ENCODE data around the gene CD69.
"Not testable (repeated sequence)": the region's sequence is repeated elsewhere in the genome, so short reads cannot be mapped to it uniquely, and the experiment has no call there.

The CD69 gene

GRCh38 chr12:9719790-9720189 is 40.9 kb downstream of the CD69 start:
- DNase-seq (ENCODE audit: low read depth, low spot score): no peak

- no peak for DNase-seq (ENCODE audit: low read depth, low spot score)
Measured at GRCh38 chr12:9718968-9719367, 41.7 kb downstream of the CD69 start.

DNA sequence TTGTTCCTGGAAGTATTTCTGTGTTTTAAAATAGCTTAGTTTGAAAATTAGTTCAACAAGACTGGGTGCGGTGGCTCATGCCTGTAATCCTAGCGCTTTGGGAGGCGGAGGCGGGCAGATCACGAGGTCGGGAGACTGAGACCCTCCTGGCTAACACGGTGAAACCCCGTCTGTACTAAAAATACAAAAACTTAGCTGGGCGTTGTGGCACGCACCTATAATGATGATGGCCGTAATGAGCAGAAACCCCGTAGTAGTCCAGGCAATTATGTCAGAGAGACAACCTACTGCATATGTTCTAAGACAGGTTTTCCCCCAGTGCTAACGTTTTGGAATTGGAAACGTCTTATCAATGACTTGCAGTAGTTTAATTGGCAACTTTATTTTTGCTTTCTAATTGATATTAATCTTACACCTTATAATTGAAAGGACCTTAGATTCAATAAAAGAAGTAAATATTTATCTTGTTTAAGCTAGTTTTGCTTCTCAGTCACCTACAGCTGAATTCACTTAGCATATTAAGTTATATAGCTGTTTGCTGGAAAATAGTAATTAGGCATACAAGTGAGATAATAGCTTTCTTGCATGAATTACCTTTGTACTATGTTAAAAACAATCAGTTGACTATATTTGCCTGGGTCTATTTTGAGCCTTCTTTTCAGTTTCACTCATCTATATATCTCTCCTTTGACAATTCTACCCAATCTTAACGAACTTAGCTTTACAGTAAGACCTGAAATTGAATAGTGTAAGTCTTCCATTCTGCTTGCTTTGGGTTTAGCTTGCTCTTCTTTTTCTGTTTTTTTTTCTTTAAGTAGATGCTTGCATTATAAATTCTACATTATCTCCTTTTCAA is 43.4 kb downstream of the CD69 start:
- DNase-seq (ENCODE audit: low read depth, low spot score): no peak

DNA sequence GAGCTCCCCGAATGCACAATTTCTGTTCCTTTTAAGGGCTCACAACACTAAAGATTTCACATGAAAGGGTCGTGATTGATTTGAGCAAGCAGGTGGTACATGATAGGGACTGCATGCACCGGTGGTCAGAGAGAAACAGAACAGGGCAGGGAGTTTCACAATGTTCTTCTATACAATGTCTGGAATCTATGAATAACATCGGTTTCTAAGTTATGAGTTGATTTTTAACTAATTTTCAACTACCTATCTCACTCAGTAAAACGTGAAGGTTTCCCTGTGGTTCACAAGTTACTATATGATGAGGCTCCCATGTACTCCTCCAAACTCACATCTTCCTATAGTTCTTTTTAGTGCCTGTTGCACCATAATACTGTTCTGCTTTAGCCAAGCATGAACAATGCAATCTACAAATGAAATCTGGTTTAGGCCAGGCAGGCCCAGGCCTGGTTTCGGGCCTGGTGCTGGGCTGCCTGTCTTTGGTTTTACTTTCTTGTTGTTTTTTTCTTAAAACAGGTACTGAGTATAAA is 47.6 kb downstream of the CD69 start:
- not testable (repeated sequence) for DNase-seq (ENCODE audit: low read depth, low spot score)

DNA sequence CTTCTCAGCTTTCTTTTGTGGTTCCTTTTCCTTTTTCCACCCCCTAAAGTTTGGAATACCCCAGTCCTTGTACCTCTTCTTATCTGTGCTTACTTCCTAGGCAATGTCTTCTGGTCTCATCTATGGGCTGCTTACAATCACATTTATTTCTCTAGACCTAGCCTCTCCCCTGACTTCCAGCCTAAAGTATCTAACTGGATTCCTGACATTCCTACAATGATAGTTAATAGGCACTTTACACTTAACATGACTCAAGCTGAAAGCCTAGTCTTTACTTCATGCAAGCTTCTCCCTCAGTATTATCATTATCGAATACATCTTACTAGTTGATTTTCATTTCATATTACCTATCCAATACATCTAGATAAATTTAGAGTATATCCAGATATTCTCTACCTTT is 49.0 kb downstream of the CD69 start:
- DNase-seq (ENCODE audit: low read depth, low spot score): no peak

- DNase-seq (ENCODE audit: low read depth, low spot score): no peak
Measured at GRCh38 chr12:9710584-9711375, 49.9 kb downstream of the CD69 start.

DNA sequence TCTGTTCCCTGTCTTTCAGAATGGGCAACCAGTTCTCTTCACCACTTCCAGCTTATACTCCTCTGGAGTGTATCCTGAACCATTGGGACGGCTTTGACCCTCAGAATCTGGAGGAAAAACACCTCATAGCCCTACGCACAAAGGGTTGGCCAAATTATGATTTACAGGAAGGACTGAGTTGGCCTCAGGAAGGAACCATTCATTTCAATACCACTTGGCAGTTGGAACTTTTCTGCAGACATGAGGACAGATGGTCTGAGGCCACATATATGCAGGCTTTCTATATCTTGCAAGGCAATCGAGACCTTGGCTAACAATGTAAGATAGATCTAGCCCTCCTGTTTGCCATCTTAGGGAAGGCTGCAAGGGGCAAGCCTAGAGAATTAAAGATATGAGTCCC is 51.8 kb downstream of the CD69 start:
- no peak for DNase-seq (ENCODE audit: low read depth, low spot score)

- DNase-seq (ENCODE audit: low read depth, low spot score): no peak
Measured at GRCh38 chr12:9707864-9708808, 52.6 kb downstream of the CD69 start.

DNA sequence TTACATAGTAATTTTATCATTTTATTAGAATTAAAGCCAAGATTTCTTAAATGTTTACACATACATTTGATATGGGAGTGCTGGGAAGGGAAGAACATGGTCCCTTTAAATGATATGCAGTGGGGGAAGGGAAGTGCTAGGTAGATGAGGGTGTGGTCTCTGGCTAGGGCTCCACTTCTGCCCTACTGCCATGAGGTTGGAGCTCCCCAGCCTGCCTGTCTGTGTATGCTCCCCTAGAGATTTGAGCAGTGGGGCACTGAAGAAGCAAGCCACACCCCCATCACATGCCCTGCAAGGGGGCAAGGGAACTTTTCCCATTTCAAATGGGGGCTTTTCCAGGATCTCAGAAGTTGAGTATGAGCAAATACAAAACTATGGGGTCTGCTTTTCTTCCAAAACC is 53.3 kb downstream of the CD69 start:
- DNase-seq (ENCODE audit: low read depth, low spot score): no peak

- DNase-seq (ENCODE audit: low read depth, low spot score): no peak
Measured at GRCh38 chr12:9706086-9706685, 54.5 kb downstream of the CD69 start.

DNA sequence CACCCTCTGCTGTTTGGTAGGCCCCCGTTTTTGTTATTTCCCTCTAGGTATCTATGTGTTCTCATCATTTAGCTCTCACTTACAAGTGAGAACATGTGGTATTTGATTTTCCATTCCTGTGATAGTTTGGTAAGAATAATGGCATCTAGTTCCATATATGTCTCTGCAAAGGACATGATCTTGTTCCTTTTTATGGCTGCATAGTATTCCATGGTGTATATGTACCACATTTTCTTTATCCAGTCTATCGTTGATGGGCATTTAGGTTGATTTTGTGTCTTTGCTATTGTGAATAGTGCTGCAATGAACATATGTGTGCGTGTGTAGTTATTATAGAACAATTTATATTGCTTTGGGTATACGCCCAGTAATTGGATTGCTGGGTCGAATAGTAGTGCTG is 56.1 kb downstream of the CD69 start:
- DNase-seq (ENCODE audit: low read depth, low spot score): not testable (repeated sequence)

All from brain pericyte (primary cell).